ENCODE measurements around the gene PHC2. TPM values are rescaled to one million over a fixed set of nuclear protein-coding genes. Genes with fewer than 3 reads are reported as not detected.
A peak's percentile ranks its signal among the peaks of the same experiment; 100 is the strongest.

PHC2 gene
- 100 to 1,000 TPM; 103 to 173 (median 129) TPM for total RNA-seq

- peak within 1 kb of the TSS; percentile 40 to 79 (median 50) for H3K27ac ChIP-seq
- peak within 1 kb of the TSS; percentile 37 to 97 (median 78) for H3K4me3 ChIP-seq
- ATAC-seq (ENCODE audit: low FRiP score in 2 of 2) (peak; percentile 97 to 98), DNase-seq (peak; percentile 99)
- peaks cover 14 to 35% (median 25%) of the 10 kb centered on the region in 4 donors for H3K4me1 ChIP-seq
- 11 to 13% methylated on average over 9 to 16 of the region's 91 CpGs for WGBS, 2 donors
- H3K36me3 ChIP-seq = no peaks in the 10 kb centered on the region
- TF ChIP-seq POLR2AphosphoS5 (IDR thresholded peaks at IDR 0.05) (peak in 1 of 2 donors; percentile 68), EP300 (IDR thresholded peaks at IDR 0.05) (no peak), POLR2A (IDR thresholded peaks at IDR 0.05) (peak in 3 of 4 donors; percentile 12 to 73 (median 42)), CTCF (IDR thresholded peaks at IDR 0.05) (peak; percentile 20 to 67 (median 53))
- no peaks in the 10 kb centered on the region for H3K9me3 ChIP-seq
- peaks cover 0 to 6% (median 0%) of the 10 kb centered on the region in 4 donors for H3K27me3 ChIP-seq
Observed at GRCh38 chr1:33430692-33431593, at the start of gene PHC2. TSS of gene PHC2 (minus strand) at chr1:33431095. CDS start at chr1:33375539, 55,556 bp downstream.

- no peaks in the 10 kb centered on the region for H3K27me3 ChIP-seq
- no peak overlapping the region for H3K4me3 ChIP-seq
- TF ChIP-seq POLR2A (IDR thresholded peaks at IDR 0.05) (no peak), POLR2AphosphoS5 (IDR thresholded peaks at IDR 0.05) (no peak), EP300 (IDR thresholded peaks at IDR 0.05) (no peak), CTCF (IDR thresholded peaks at IDR 0.05) (no peak)
- no peaks in the 10 kb centered on the region for H3K9me3 ChIP-seq
- DNase-seq = no peak
- peaks cover 0 to 12% (median 10%) of the 10 kb centered on the region in 4 donors for H3K4me1 ChIP-seq
- H3K36me3 ChIP-seq = peaks cover 0 to 22% (median 8%) of the 10 kb centered on the region in 4 donors
- WGBS, 2 donors = 71 to 88% methylated on average over 4 of the region's 4 CpGs
- H3K27ac ChIP-seq = no peak overlapping the region
- no peak for ATAC-seq (ENCODE audit: low FRiP score in 2 of 2)
Observed at GRCh38 chr1:33477451-33477850, 46.6 kb upstream of the PHC2 start.

- no peak for ATAC-seq (ENCODE audit: low FRiP score in 2 of 2)
- H3K27me3 ChIP-seq = no peaks in the 10 kb centered on the region
- H3K4me3 ChIP-seq = no peak overlapping the region
- H3K4me1 ChIP-seq = peaks cover 9 to 26% (median 17%) of the 10 kb centered on the region in 4 donors
- no peaks in the 10 kb centered on the region for H3K9me3 ChIP-seq
- DNase-seq = no peak
- H3K36me3 ChIP-seq = no peaks in the 10 kb centered on the region
- H3K27ac ChIP-seq = no peak overlapping the region
- TF ChIP-seq POLR2A (IDR thresholded peaks at IDR 0.05) (no peak), CTCF (IDR thresholded peaks at IDR 0.05) (no peak), POLR2AphosphoS5 (IDR thresholded peaks at IDR 0.05) (no peak), EP300 (IDR thresholded peaks at IDR 0.05) (no peak)
Observed at GRCh38 chr1:33473900-33474299, 43.0 kb upstream of the PHC2 start.

- Histone ChIP-seq H3K27me3 (no peaks in the 10 kb centered on the region), H3K4me1 (peaks cover 9 to 26% (median 17%) of the 10 kb centered on the region in 4 donors), H3K9me3 (no peaks in the 10 kb centered on the region), H3K36me3 (no peaks in the 10 kb centered on the region), H3K4me3 (peak within 1 kb of the TSS; percentile 58 to 75 (median 66)), H3K27ac (peak within 1 kb of the TSS; percentile 13 to 82 (median 81))
- DNase-seq (peak; percentile 98 to 99), ATAC-seq (ENCODE audit: low FRiP score in 2 of 2) (peak; percentile 97 to 98)
- 1 to 2% methylated on average over 17 to 24 of the region's 38 CpGs for WGBS, 2 donors
- no peak for TF ChIP-seq EP300 (IDR thresholded peaks at IDR 0.05)
- peak; percentile 56 to 78 for TF ChIP-seq POLR2AphosphoS5 (IDR thresholded peaks at IDR 0.05)
- peak in 1 of 6 experiments; percentile 18 for TF ChIP-seq CTCF (IDR thresholded peaks at IDR 0.05)
- peak in 1 of 4 donors; percentile 45 for TF ChIP-seq POLR2A (IDR thresholded peaks at IDR 0.05)
Observed at GRCh38 chr1:33472269-33472980, 41.5 kb upstream of the PHC2 start, which contains the start of gene ZSCAN20. TSS of gene ZSCAN20 (plus strand) at chr1:33472645. CDS start at chr1:33479289, 6,644 bp downstream.
